GM12878 (cell line): ENCODE measurements around the gene NRG2. TPM values are rescaled to one million over a fixed set of nuclear protein-coding genes. Genes with fewer than 3 reads are reported as not detected.
A peak's percentile ranks its signal among the peaks of the same experiment; 100 is the strongest.

Source experiments
- ATAC-seq: fragments of 200-7000 bp; cut with Tn5 transposase; 3 replicates; pipeline ENCODE4 v1.9.1; 2020; ENCODE audit warnings: mild to moderate bottlenecking, moderate library complexity
- BruUV-seq: library from RNA; stranded (reverse); fragments of 400-500 nt; replicated peaks from 2 replicates; lab custom pipeline; 2021; lab: Mats Ljungman, UMichigan
- CTCF ChIA-PET: fragments of 300-600 bp; sonication (Branson Sonifier 250); formaldehyde crosslinking; extraction: SDS; loops from one replicate; lab custom pipeline; 2021; ENCODE audit warnings: inconsistent platforms; lab: Yijun Ruan, JAX
- POLR2A ChIA-PET: fragments of 350-600 bp; formaldehyde crosslinking; extraction: SDS; loops from one replicate; lab custom pipeline; 2021; ENCODE audit warnings: inconsistent platforms; lab: Charles Lee
- RAD21 ChIA-PET: fragments of 300-600 bp; sonication (Branson Sonifier 250); formaldehyde crosslinking; loops from one replicate; lab custom pipeline; 2023; ENCODE audit warnings: antibody characterized with exemption; ENCODE audit not compliant: unreplicated experiment; lab: Charles Lee
- SMC1A ChIA-PET: fragments of 300-600 bp; sonication (Branson Sonifier 250); formaldehyde crosslinking; loops from one replicate; lab custom pipeline; 2023; ENCODE audit not compliant: unreplicated experiment, uncharacterized antibody; lab: Charles Lee
- DNase-seq: peaks from one replicate; pipeline ENCODE4 v3.0.0-alpha.2; 2011; ENCODE audit warnings: low read depth, low spot score
- FAIRE-seq: peaks from 3 replicates; lab custom pipeline; 2011; peaks lifted over from hg19 to GRCh38; lab: Jason Lieb, UNC
- H2AFZ ChIP-seq: 2 replicates; pipeline ENCODE4 v1.6.0; 2011; ENCODE audit warnings: low read depth, low read length, control low read depth; ENCODE audit not compliant: control insufficient read depth
- H3K27ac ChIP-seq: 2 replicates; pipeline ENCODE4 v1.5.1; 2011; ENCODE audit warnings: control low read depth; ENCODE audit not compliant: control insufficient read depth, insufficient read depth
- H3K27me3 ChIP-seq, 2 experiments: replicated peaks in 1 of 2; 2 replicates each; pipeline versions ENCODE4 v1.6.0 to v1.6.1; 2011; ENCODE audit warnings: low read length in 1 of 2; ENCODE audit not compliant: control insufficient read depth in 2 of 2, insufficient read depth in 2 of 2
- H3K36me3 ChIP-seq, 2 experiments: 2 replicates each; pipeline ENCODE4 v1.5.1; 2011; ENCODE audit warnings: low read length in 1 of 2; ENCODE audit not compliant: control insufficient read depth in 2 of 2, insufficient read depth in 2 of 2
- H3K4me1 ChIP-seq: 2 replicates; pipeline ENCODE4 v1.6.1; 2011; ENCODE audit warnings: mild to moderate bottlenecking, low read length, moderate library complexity, mixed read lengths; ENCODE audit not compliant: control insufficient read depth, insufficient read depth
- H3K4me2 ChIP-seq: 2 replicates; pipeline ENCODE4 v1.6.0; 2011; ENCODE audit warnings: control low read depth; ENCODE audit not compliant: control insufficient read depth, insufficient read depth
- H3K4me3 ChIP-seq: fragments of 200-600 bp; sonication (generic); 2 replicates; pipeline ENCODE4 v1.5.1; 2016
- H3K79me2 ChIP-seq: 2 replicates; pipeline ENCODE4 v1.6.0; 2011; ENCODE audit warnings: low read length; ENCODE audit not compliant: control insufficient read depth, insufficient read depth
- H3K9ac ChIP-seq: 2 replicates; pipeline ENCODE4 v1.8.0; 2011; ENCODE audit warnings: low read length, control low read depth, mixed read lengths; ENCODE audit not compliant: control insufficient read depth, insufficient read depth
- H3K9me3 ChIP-seq: replicated peaks from 3 replicates; pipeline ENCODE4 v1.5.1; 2011; ENCODE audit warnings: mild to moderate bottlenecking, low read length; ENCODE audit not compliant: control insufficient read depth, insufficient read depth
- H4K20me1 ChIP-seq: 2 replicates; pipeline ENCODE4 v1.6.0; 2011; ENCODE audit not compliant: control insufficient read depth, insufficient read depth
- E2F4 ChIP-seq: IDR thresholded peaks from 2 replicates; pipeline ENCODE4 v1.6.1; 2012; ENCODE audit warnings: low read depth, low read length, improper control_type of control experiment
- EED ChIP-seq: sonication (generic); IDR thresholded peaks from 2 replicates; pipeline ENCODE4 v1.6.1; 2016; ENCODE audit warnings: antibody characterized with exemption, low read depth
- GATAD2B ChIP-seq: fragments of 450-650 bp; conservative IDR thresholded peaks from 2 replicates; pipeline ENCODE4 v1.6.1; 2017; ENCODE audit warnings: low read depth, mild to moderate bottlenecking, moderate library complexity
- IKZF1 ChIP-seq: fragments of 450-650 bp; conservative IDR thresholded peaks from 2 replicates; pipeline ENCODE4 v1.6.1; 2017; ENCODE audit warnings: antibody characterized with exemption, mild to moderate bottlenecking
- IKZF2 ChIP-seq, 2 experiments: fragments of 450-650 bp; IDR thresholded peaks; 2 replicates each; pipeline ENCODE4 v1.6.1; 2017; ENCODE audit warnings: mild to moderate bottlenecking in 2 of 2, moderate library complexity in 2 of 2
- MEF2B ChIP-seq: fragments of 450-650 bp; IDR thresholded peaks from 2 replicates; pipeline ENCODE4 v1.6.1; 2018; ENCODE audit warnings: mild to moderate bottlenecking, moderate library complexity; ENCODE audit not compliant: partially characterized antibody, poor library complexity, severe bottlenecking
- NFIC ChIP-seq: IDR thresholded peaks from 2 replicates; pipeline ENCODE4 v1.6.1; 2012; ENCODE audit warnings: low read depth, mild to moderate bottlenecking, inconsistent platforms, low read length, moderate library complexity
- RUNX3 ChIP-seq: IDR thresholded peaks from 2 replicates; pipeline ENCODE4 v1.6.1; 2012; ENCODE audit warnings: low read length, inconsistent platforms
- SPI1 ChIP-seq: IDR thresholded peaks from 2 replicates; pipeline ENCODE4 v1.6.1; 2011; ENCODE audit warnings: low read depth, mild to moderate bottlenecking, low read length, moderate library complexity, borderline replicate concordance; ENCODE audit not compliant: insufficient read depth
- WRNIP1 ChIP-seq: IDR thresholded peaks from 2 replicates; pipeline ENCODE4 v1.6.1; 2011; ENCODE audit warnings: low read depth, low read length, improper control_type of control experiment, borderline replicate concordance
- WGBS: methylation state at CpG from one replicate; pipeline ENCODE4 v1.1.6; 2016; ENCODE audit warnings: low lambda C conversion rate; ENCODE audit not compliant: insufficient replicate concordance, insufficient coverage; ENCODE audit errors: missing lambda C conversion rate; 5-methylcytosine and 5-hydroxymethylcytosine counted together
- in situ Hi-C: fragments of 300-500 bp; cut with MboI; formaldehyde crosslinking; loops from 9 replicates; pipeline ENCODE4 v1.14.3; 2018; ENCODE audit warnings: mixed read lengths
- intact Hi-C: fragments of 100-400 bp; cut with micrococcal nuclease; formaldehyde crosslinking; loops from one replicate; pipeline ENCODE4 v1.14.2; 2022; ENCODE audit not compliant: unreplicated experiment
- polyA plus RNA-seq, 11 experiments: library from polyadenylated mRNA; depleted of rRNA in 4 of 11; unstranded in 6 of 11; stranded (reverse) in 5 of 11; fragments of >200 nt; fragmentation: Nextera tagmentation in 4 of 11; fragmentation: Illumina TruSeq in 1 of 11; extraction: Ambion mirVana in 4 of 11; extraction: Trizol in 1 of 11; gene quantifications; 1 replicate in 1 of 11; 2 replicates in 10 of 11; pipeline versions ENCODE4 v1.2.1 to v1.2.3, GENCODE V29; 2011 to 2016; ENCODE audit warnings: inconsistent platforms in 2 of 11, missing spikeins in 2 of 11, low read depth in 1 of 11
- total RNA-seq, 4 experiments: library from RNA; depleted of rRNA in 3 of 4; stranded (reverse); fragments of >200 nt in 3 of 4; fragmentation: Illumina TruSeq in 1 of 4; extraction: Trizol in 1 of 4; gene quantifications; 2 replicates each; pipeline versions ENCODE4 v1.2.1 to v1.2.3, GENCODE V29; 2013 to 2021
- TF ChIP-seq, protein P1 (sequence below): fragments of 450-650 bp; IDR thresholded peaks from 2 replicates; pipeline ENCODE4 v1.6.1; 2017; ENCODE audit warnings: mild to moderate bottlenecking, moderate library complexity
- TF ChIP-seq, protein P2 (sequence below): IDR thresholded peaks from 2 replicates; pipeline ENCODE4 v1.6.1; 2012; ENCODE audit warnings: low read depth, low read length, improper control_type of control experiment

The NRG2 gene
- total and polyA plus RNA-seq, 10 of the 15 experiments (the other 5 are each of a cell fraction or from before 2014, with no cell fraction given): 0.10 to 21.7 (median 9.6) TPM

DNA sequence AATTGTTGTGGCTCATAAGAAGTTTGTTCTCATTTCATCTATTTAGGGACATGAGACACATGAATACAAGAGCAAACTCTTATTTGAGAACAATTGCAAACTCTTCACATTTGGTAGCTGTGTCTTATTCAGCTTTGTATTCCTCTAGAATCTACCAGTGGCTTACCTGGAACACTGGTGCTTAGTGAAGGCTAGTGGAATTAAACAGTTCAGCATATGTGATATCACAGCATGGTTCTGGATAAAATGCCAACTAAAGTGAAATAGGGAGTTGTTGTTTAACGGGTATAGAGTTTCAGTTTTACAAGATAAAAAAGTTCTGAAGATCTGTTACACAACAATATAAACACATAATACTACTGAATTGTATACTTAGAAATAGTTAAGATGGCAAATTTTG is 48.9 kb downstream of the NRG2 start (continued):
- TF ChIP-seq, protein P1, sequence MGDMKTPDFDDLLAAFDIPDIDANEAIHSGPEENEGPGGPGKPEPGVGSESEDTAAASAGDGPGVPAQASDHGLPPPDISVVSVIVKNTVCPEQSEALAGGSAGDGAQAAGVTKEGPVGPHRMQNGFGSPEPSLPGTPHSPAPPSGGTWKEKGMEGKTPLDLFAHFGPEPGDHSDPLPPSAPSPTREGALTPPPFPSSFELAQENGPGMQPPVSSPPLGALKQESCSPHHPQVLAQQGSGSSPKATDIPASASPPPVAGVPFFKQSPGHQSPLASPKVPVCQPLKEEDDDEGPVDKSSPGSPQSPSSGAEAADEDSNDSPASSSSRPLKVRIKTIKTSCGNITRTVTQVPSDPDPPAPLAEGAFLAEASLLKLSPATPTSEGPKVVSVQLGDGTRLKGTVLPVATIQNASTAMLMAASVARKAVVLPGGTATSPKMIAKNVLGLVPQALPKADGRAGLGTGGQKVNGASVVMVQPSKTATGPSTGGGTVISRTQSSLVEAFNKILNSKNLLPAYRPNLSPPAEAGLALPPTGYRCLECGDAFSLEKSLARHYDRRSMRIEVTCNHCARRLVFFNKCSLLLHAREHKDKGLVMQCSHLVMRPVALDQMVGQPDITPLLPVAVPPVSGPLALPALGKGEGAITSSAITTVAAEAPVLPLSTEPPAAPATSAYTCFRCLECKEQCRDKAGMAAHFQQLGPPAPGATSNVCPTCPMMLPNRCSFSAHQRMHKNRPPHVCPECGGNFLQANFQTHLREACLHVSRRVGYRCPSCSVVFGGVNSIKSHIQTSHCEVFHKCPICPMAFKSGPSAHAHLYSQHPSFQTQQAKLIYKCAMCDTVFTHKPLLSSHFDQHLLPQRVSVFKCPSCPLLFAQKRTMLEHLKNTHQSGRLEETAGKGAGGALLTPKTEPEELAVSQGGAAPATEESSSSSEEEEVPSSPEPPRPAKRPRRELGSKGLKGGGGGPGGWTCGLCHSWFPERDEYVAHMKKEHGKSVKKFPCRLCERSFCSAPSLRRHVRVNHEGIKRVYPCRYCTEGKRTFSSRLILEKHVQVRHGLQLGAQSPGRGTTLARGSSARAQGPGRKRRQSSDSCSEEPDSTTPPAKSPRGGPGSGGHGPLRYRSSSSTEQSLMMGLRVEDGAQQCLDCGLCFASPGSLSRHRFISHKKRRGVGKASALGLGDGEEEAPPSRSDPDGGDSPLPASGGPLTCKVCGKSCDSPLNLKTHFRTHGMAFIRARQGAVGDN: no peak
- TF ChIP-seq IKZF1: no peak

- peak; percentile 20 for DNase-seq
- Histone ChIP-seq H3K4me3 (no peak overlapping the region), H3K27ac (peak overlapping the region; percentile 47), H3K36me3 (peaks cover 0 to 2% of the 10 kb centered on the region in 2 experiments; a peak in 1 of 4 replicates), H3K27me3 (no peaks in the 10 kb centered on the region), H3K9ac (no peak overlapping the region), H3K4me2 (peak overlapping the region; percentile 71), H3K79me2 (no peaks in the 10 kb centered on the region; the same call in none of the 2 replicates), H2AFZ (no peak overlapping the region; the same call in 1 of the 2 replicates), H4K20me1 (no peaks in the 10 kb centered on the region), H3K4me1 (peaks cover 8% of the 10 kb centered on the region), H3K9me3 (no peaks in the 10 kb centered on the region)
- BruUV-seq: no TSS peak
- ChIA-PET POLR2A (interaction anchor here (0.6 to 0.9 kb wide), 3 partner anchors 11 to 52 kb away, joined by 3 read pairs; no protein-coding TSS in a partner anchor), CTCF (interaction anchor here (1.0 to 9.0 kb wide), 2 partner anchors 15 to 36 kb away, joined by 4 to 107 read pairs; no protein-coding TSS in a partner anchor), SMC1A (interaction anchor here (0.6 to 2.2 kb wide), 13 partner anchors 12 to 184 kb away, joined by 3 to 11 read pairs (median 4); no protein-coding TSS in a partner anchor), RAD21 (interaction anchor here (0.7 to 1.8 kb wide), 7 partner anchors 9 to 55 kb away, joined by 3 to 6 read pairs (median 4); no protein-coding TSS in a partner anchor)
- ATAC-seq: peak; percentile 67
- WGBS: 51% methylated on average over 3 of the region's 3 CpGs
- in situ Hi-C loops: no loop called here
- peak; percentile 23 for FAIRE-seq
- intact Hi-C loops: no loop called here
- TF ChIP-seq SPI1 (peak; percentile 59; the same call in 1 of the 2 replicates), WRNIP1 (no peak), IKZF1 (peak; percentile 34; the same call in 1 of the 2 replicates), GATAD2B (no peak), NFIC (peak; percentile 66; the same call in 1 of the 2 replicates), IKZF2 (IDR thresholded peaks at IDR 0.05) (peak; percentile 21 to 35; a peak in 2 of 4 replicates), E2F4 (no peak), EED (peak; percentile 88), MEF2B (peak; percentile 40), RUNX3 (peak; percentile 49; the same call in 1 of the 2 replicates)
- TF ChIP-seq, protein P2, sequence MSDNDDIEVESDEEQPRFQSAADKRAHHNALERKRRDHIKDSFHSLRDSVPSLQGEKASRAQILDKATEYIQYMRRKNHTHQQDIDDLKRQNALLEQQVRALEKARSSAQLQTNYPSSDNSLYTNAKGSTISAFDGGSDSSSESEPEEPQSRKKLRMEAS: no peak
Observed at GRCh38 chr5:139985733-139986132, 57.4 kb downstream of the NRG2 start.
